Caco-2 (cell line): ENCODE measurements around the gene HES5. TPM values are rescaled to one million over a fixed set of nuclear protein-coding genes. Genes with fewer than 3 reads are reported as not detected.

Source experiments
- BruUV-seq: library from RNA; stranded (reverse); fragments of 400-500 nt; replicated peaks from 2 replicates; lab custom pipeline; 2021; lab: Mats Ljungman, UMichigan
- CTCF ChIA-PET: fragments of 300-600 bp; sonication (Branson Sonifier 250); formaldehyde crosslinking; loops from one replicate; lab custom pipeline; 2022; ENCODE audit warnings: antibody characterized with exemption; lab: Charles Lee
- POLR2A ChIA-PET: fragments of 300-600 bp; sonication (Branson Sonifier 250); formaldehyde crosslinking; loops from one replicate; lab custom pipeline; 2022; ENCODE audit warnings: antibody characterized with exemption; lab: Charles Lee
- DNase-seq, 2 experiments: peaks; one replicate each; pipeline versions ENCODE4 v3.0.0 to v3.0.0-alpha.2; 2020 to 2022
- H3K27me3 ChIP-seq: replicated peaks from 2 replicates; pipeline ENCODE4 v1.6.0; 2011; ENCODE audit warnings: low read length; ENCODE audit not compliant: control insufficient read depth, insufficient read depth
- H3K36me3 ChIP-seq: 2 replicates; pipeline ENCODE4 v1.5.1; 2011; ENCODE audit warnings: low read length; ENCODE audit not compliant: control insufficient read depth, insufficient read depth
- H3K4me1 ChIP-seq: fragments of 250-450 bp; sonication (Bioruptor Pico); 2 replicates; pipeline ENCODE4 v1.5.1; 2020; ENCODE audit warnings: mild to moderate bottlenecking
- H3K4me3 ChIP-seq: 2 replicates; pipeline ENCODE4 v1.5.1; 2011; ENCODE audit warnings: low read depth, mild to moderate bottlenecking, control low read depth, low read length
- H3K9me3 ChIP-seq: fragments of 250-450 bp; sonication (Bioruptor Pico); 2 replicates; pipeline ENCODE4 v1.5.1; 2020; ENCODE audit warnings: mild to moderate bottlenecking, moderate library complexity
- H3K27ac Mint-ChIP-seq: one replicate; pipeline ENCODE4 v1.8.0; 2022; ENCODE audit warnings: mixed read lengths; ENCODE audit not compliant: unreplicated experiment
- H3K27me3 Mint-ChIP-seq: one replicate; pipeline ENCODE4 v1.8.0; 2022; ENCODE audit warnings: mixed read lengths; ENCODE audit not compliant: insufficient read depth, unreplicated experiment
- H3K36me3 Mint-ChIP-seq: one replicate; pipeline ENCODE4 v1.8.0; 2022; ENCODE audit warnings: mild to moderate bottlenecking, mixed read lengths; ENCODE audit not compliant: insufficient read depth, unreplicated experiment
- H3K4me1 Mint-ChIP-seq: one replicate; pipeline ENCODE4 v1.8.0; 2022; ENCODE audit warnings: low read depth, mixed read lengths; ENCODE audit not compliant: unreplicated experiment
- H3K4me3 Mint-ChIP-seq: one replicate; pipeline ENCODE4 v1.8.0; 2022; ENCODE audit warnings: mild to moderate bottlenecking, moderate library complexity, mixed read lengths; ENCODE audit not compliant: unreplicated experiment
- H3K9me3 Mint-ChIP-seq: one replicate; pipeline ENCODE4 v1.8.0; 2022; ENCODE audit warnings: mixed read lengths; ENCODE audit not compliant: unreplicated experiment
- CTCF ChIP-seq, 2 experiments: fragments of 200-600 bp in 1 of 2; IDR thresholded peaks; 1 replicate in 1 of 2; 2 replicates in 1 of 2; pipeline versions ENCODE4 v1.5.1 to v1.8.0; 2011 to 2022; ENCODE audit warnings: antibody characterized with exemption in 1 of 2, control low read depth in 1 of 2, inconsistent platforms in 1 of 2, low read depth in 1 of 2, low read length in 1 of 2, mild to moderate bottlenecking in 1 of 2, moderate library complexity in 1 of 2; ENCODE audit not compliant: insufficient read depth in 1 of 2, severe bottlenecking in 1 of 2, unreplicated experiment in 1 of 2
- intact Hi-C: fragments of 100-400 bp; cut with micrococcal nuclease; formaldehyde crosslinking; loops from one replicate; pipeline ENCODE4 v1.10.0; 2022; ENCODE audit not compliant: unreplicated experiment
- total RNA-seq: library from RNA; stranded (reverse); gene quantifications from 2 replicates; pipeline ENCODE4 v1.2.3, GENCODE V29; 2022

Gene HES5
- total RNA-seq, 1 experiment from 2014 or later: not detected

- ChIA-PET POLR2A (no interaction called here), CTCF (interaction anchor here (1.4 kb wide), 1 partner anchor 13 kb away, joined by 3 read pairs; no protein-coding TSS in a partner anchor)
- H3K9me3 ChIP-seq: no peaks in the 10 kb centered on the region
- no peak overlapping the region; the same call in 1 of the 2 replicates for H3K4me3 ChIP-seq
- H3K4me1 Mint-ChIP-seq: no peaks in the 10 kb centered on the region
- peak; percentile 70 to 82 for DNase-seq
- no peaks in the 10 kb centered on the region for H3K36me3 ChIP-seq
- peak; percentile 77 to 88 for TF ChIP-seq CTCF (IDR thresholded peaks at IDR 0.05; ENCODE audit: insufficient read depth in 1 of 2, low read depth in 1 of 2, low read length in 1 of 2, severe bottlenecking in 1 of 2, unreplicated experiment in 1 of 2)
- H3K27ac Mint-ChIP-seq: no peak overlapping the region
- H3K27me3 ChIP-seq: no peaks in the 10 kb centered on the region
- no peaks in the 10 kb centered on the region for H3K9me3 Mint-ChIP-seq
- BruUV-seq: no TSS peak
- peaks cover 6% of the 10 kb centered on the region for H3K36me3 Mint-ChIP-seq
- H3K27me3 Mint-ChIP-seq: no peaks in the 10 kb centered on the region
- no peak overlapping the region for H3K4me3 Mint-ChIP-seq
- H3K4me1 ChIP-seq: peaks cover 8% of the 10 kb centered on the region
- intact Hi-C loops: loop anchor here (1.0 kb wide), 1 partner anchor 134 kb away; no protein-coding TSS in a partner anchor
Observed at GRCh38 chr1:2548068-2548589, 18.1 kb upstream of the HES5 start.

GRCh38 chr1:2547210-2548067, 17.4 kb upstream of the HES5 start:
- H3K27me3 Mint-ChIP-seq: no peaks in the 10 kb centered on the region
- no peaks in the 10 kb centered on the region for H3K9me3 Mint-ChIP-seq
- no peak for TF ChIP-seq CTCF (IDR thresholded peaks at IDR 0.05; ENCODE audit: insufficient read depth in 1 of 2, low read depth in 1 of 2, low read length in 1 of 2, severe bottlenecking in 1 of 2, unreplicated experiment in 1 of 2)
- H3K27ac Mint-ChIP-seq: no peak overlapping the region
- H3K9me3 ChIP-seq: no peaks in the 10 kb centered on the region
- H3K36me3 Mint-ChIP-seq: peaks cover 6% of the 10 kb centered on the region
- intact Hi-C loops: loop anchor here (1.0 kb wide), 1 partner anchor 133 kb away; no protein-coding TSS in a partner anchor
- ChIA-PET CTCF (interaction anchor here (0.6 to 1.4 kb wide), 4 partner anchors 13 to 133 kb away, joined by 3 to 6 read pairs (median 4); partner anchors contain the start of gene PANK4), POLR2A (interaction anchor here (0.6 kb wide), 1 partner anchor 21 kb away, joined by 8 read pairs; the partner anchor contains the start of gene PANK4)
- BruUV-seq: no TSS peak
- no peak for DNase-seq
- no peaks in the 10 kb centered on the region for H3K4me1 Mint-ChIP-seq
- H3K27me3 ChIP-seq: no peaks in the 10 kb centered on the region
- peak overlapping the region; percentile 65 for H3K4me3 ChIP-seq
- H3K36me3 ChIP-seq: no peaks in the 10 kb centered on the region
- H3K4me1 ChIP-seq: peaks cover 8% of the 10 kb centered on the region
- H3K4me3 Mint-ChIP-seq: peak overlapping the region; percentile 85
